ENCODE measurements around the gene AOC3.

DNA sequence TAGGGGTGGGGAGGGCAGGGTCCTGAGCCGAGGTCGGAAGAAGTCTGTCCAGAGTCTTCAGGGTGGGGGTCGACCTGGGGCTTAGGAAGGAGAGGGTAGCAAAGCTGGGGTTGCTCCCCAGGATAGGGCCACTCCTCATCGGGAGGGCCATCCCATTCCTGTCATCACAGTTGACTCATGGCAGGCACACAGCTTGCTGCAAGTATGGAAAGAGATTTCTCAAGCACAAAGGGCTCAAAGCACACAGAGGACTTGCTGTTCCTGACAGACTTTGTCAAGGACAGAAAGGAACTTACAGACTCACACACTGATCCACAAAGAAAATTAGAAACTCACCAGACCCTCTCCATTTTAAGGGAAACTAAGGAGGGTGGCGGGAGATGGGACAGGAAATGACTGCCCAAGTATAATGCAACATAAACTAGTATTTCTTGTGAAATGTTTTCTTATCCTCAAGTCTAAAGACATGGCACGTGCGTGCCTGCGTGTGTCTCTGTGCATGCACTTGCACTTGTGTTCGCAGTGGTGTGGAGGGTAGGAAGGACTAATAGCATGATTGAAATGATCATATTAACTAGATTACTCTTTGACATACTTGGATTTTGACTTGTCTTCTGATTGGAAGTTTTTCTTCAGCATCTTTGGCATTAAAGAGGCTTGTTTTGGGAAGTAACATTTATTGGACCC, 4.3 kb upstream of the AOC3 start:
- TF ChIP-seq CTCF (conservative IDR thresholded peaks at IDR 0.05; ENCODE audit: low read length), result no peak
- TF ChIP-seq EZH2phosphoT487 (IDR thresholded peaks at IDR 0.05; ENCODE audit: borderline replicate concordance), result no peak
